Measurements from ENCODE around the gene RNF151. TPM values are rescaled to one million over a fixed set of nuclear protein-coding genes. Genes with fewer than 3 reads are reported as not detected.

The RNF151 gene
- total RNA-seq, 4 donors from 2014 or later, result not detected

- intact Hi-C loops (cut with DNase I; ENCODE audit: low total_unique reads), result loop anchor here (10.0 kb wide), 1 partner anchor 683 kb away; no protein-coding TSS in a partner anchor
- H3K4me3 ChIP-seq, result no peak overlapping the region
- no peaks in the 10 kb centered on the region for H3K9me3 ChIP-seq
- peak; percentile 78 for DNase-seq
- H3K27ac ChIP-seq, result peak overlapping the region; percentile 91 to 95 (median 93)
- 49% methylated on average over 5 of the region's 5 CpGs; no CpG with 5 or more reads in 1 of the 2 donors for WGBS, 2 donors (ENCODE audit: low coverage in 1 of 2)
- TF ChIP-seq POLR2AphosphoS5 (IDR thresholded peaks at IDR 0.05) (peak in 2 of 3 donors; percentile 60 to 64), CTCF (IDR thresholded peaks at IDR 0.05) (no peak), EP300 (IDR thresholded peaks at IDR 0.05; ENCODE audit: low read depth) (no peak), POLR2A (IDR thresholded peaks at IDR 0.05) (peak; percentile 28)
- H3K27me3 ChIP-seq, result peaks cover 44% of the 10 kb centered on the region
- H3K4me1 ChIP-seq, result peaks cover 22 to 66% (median 60%) of the 10 kb centered on the region in 4 donors
- H3K36me3 ChIP-seq, result peaks cover 0 to 14% (median 2%) of the 10 kb centered on the region in 4 donors
- in situ Hi-C loops (cut with MboI; ENCODE audit: low pct_ligation_motif_present in 1 of 4, low pct_unique_long_range_greater_than_20kb in 1 of 4, low sequenced_read_pairs in 3 of 4), result no loop called here
Observed at GRCh38 chr16:1982013-1982433, 15.4 kb downstream of the RNF151 start.

DNA sequence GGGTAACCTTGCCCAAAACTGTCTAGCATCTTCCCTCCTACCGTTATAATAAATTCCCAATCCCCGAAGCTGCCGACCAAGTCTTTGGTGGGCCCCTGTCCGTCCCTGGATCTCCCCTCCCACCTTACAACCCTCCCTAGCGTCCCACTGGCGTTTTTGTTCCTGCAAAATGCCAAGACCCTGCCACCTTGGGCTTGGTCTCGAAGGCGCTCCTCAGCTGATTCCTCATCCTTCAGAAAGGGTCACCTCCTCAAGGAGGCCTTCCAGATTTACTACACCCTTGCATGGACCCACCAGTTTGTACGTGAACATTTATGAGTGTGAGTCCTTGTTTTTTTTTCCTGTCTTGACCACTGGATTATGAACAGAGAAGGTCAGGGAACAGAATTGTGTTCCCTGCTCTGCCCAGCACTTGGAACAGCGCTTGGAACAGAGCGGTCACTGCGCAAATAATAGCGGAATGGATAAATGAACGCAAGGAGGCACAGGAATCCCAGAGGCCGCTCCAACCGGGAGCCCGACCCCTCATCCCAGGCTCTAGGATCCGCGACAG is 16.4 kb downstream of the RNF151 start:
- Histone ChIP-seq H3K36me3 (peaks cover 0 to 8% (median 2%) of the 10 kb centered on the region in 4 donors), H3K9me3 (no peaks in the 10 kb centered on the region), H3K27me3 (peaks cover 39% of the 10 kb centered on the region), H3K4me3 (peak overlapping the region in 3 of 4 donors; percentile 74 to 90 (median 89)), H3K4me1 (peaks cover 22 to 66% (median 60%) of the 10 kb centered on the region in 4 donors), H3K27ac (peak overlapping the region; percentile 91 to 95 (median 93))
- intact Hi-C loops (cut with DNase I; ENCODE audit: low total_unique reads) (loop anchor here (10.0 kb wide), 1 partner anchor 682 kb away; no protein-coding TSS in a partner anchor), in situ Hi-C loops (cut with MboI; ENCODE audit: low pct_ligation_motif_present in 1 of 4, low pct_unique_long_range_greater_than_20kb in 1 of 4, low sequenced_read_pairs in 3 of 4) (no loop called here)
- no peak for DNase-seq
- TF ChIP-seq CTCF (IDR thresholded peaks at IDR 0.05) (peak in 1 of 5 experiments; percentile 3), POLR2AphosphoS5 (IDR thresholded peaks at IDR 0.05) (no peak), EP300 (IDR thresholded peaks at IDR 0.05; ENCODE audit: low read depth) (no peak), POLR2A (IDR thresholded peaks at IDR 0.05) (no peak)
- WGBS, 2 donors (ENCODE audit: low coverage in 1 of 2), result 28 to 40% methylated on average over 1 to 19 of the region's 19 CpGs

DNA sequence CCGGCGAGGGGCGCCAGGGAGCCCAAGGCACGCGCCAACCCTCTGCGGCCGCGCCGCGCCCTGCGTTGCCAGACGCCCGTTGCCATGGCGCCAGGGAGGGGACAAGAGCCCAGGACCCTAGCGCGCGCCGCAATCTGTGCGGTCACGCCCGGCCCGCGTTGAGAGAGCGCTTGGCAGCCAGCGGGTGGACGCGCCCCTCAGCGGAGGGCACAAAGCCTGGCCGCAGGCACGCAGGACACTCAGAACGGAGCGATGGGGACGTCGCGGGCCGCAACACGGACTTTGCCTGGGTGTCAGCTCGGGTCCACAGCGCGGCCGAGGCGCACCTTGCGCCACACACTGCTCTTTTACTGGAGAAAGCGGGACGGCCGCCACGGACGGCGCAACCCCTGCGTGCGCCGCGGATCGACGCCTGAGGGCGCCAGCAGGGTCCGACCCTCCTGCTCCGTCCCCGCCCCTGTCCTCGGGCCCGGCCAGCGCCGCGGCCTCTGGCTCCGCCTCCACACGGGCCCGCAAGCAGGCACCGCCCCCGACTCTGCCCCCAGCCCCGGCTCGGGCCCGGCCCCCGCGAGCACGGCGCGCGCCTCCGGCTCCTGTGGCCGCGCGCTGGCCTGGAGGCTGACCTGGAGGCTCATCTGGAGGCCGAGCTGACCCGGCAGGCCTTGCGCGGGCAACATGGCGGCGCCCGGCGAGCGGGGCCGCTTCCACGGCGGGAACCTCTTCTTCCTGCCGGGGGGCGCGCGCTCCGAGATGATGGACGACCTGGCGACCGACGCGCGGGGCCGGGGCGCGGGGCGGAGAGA is 17.1 kb downstream of the RNF151 start, which contains the start of gene GFER:
GFER (plus strand) TSS at position 650 of the 803 bp plus-strand sequence; CDS start at position 676, 26 bp downstream.
- H3K4me1 ChIP-seq, result peaks cover 22 to 62% (median 57%) of the 10 kb centered on the region in 4 donors
- in situ Hi-C loops (cut with MboI; ENCODE audit: low pct_ligation_motif_present in 1 of 4, low pct_unique_long_range_greater_than_20kb in 1 of 4, low sequenced_read_pairs in 3 of 4), result no loop called here
- 1% methylated on average over 37 of the region's 109 CpGs; no CpG with 5 or more reads in 1 of the 2 donors for WGBS, 2 donors (ENCODE audit: low coverage in 1 of 2)
- peak within 1 kb of the TSS; percentile 58 to 90 (median 82) for H3K4me3 ChIP-seq
- no peaks in the 10 kb centered on the region for H3K9me3 ChIP-seq
- peak; percentile 92 for DNase-seq
- TF ChIP-seq POLR2AphosphoS5 (IDR thresholded peaks at IDR 0.05) (peak in 2 of 3 donors; percentile 72 to 76), EP300 (IDR thresholded peaks at IDR 0.05; ENCODE audit: low read depth) (no peak), CTCF (IDR thresholded peaks at IDR 0.05) (peak in 4 of 5 experiments; percentile 24 to 45 (median 30)), POLR2A (IDR thresholded peaks at IDR 0.05) (peak; percentile 71)
- intact Hi-C loops (cut with DNase I; ENCODE audit: low total_unique reads), result loop anchor here (10.0 kb wide), 1 partner anchor 681 kb away; no protein-coding TSS in a partner anchor
- peak within 1 kb of the TSS; percentile 91 to 95 (median 93) for H3K27ac ChIP-seq
- H3K27me3 ChIP-seq, result peaks cover 37% of the 10 kb centered on the region
- peaks cover 0 to 7% (median 0%) of the 10 kb centered on the region in 4 donors for H3K36me3 ChIP-seq

Data from transverse colon (tissue), 4 donors.